Neutrophil (primary cell): ENCODE data around the gene WLS.

Source experiments
- H3K27ac ChIP-seq: fragments of 200-600 bp; sonication (generic); 2 replicates; pipeline ENCODE4 v1.5.1; 2016; ENCODE audit warnings: mild to moderate bottlenecking, moderate library complexity
- H3K27me3 ChIP-seq: fragments of 200-600 bp; sonication (generic); 2 replicates; pipeline ENCODE4 v1.6.0; 2016; ENCODE audit warnings: mild to moderate bottlenecking
- H3K36me3 ChIP-seq: fragments of 200-600 bp; sonication (generic); 2 replicates; pipeline ENCODE4 v1.5.1; 2017
- H3K4me1 ChIP-seq, 2 experiments: fragments of 200-600 bp in 1 of 2; sonication (generic) in 1 of 2; 1 replicate in 1 of 2; 2 replicates in 1 of 2; pipeline versions ENCODE4 v1.5.1 to v1.6.1; 2013 to 2016; ENCODE audit warnings: low read depth in 1 of 2, low read length in 1 of 2, mild to moderate bottlenecking in 1 of 2, moderate library complexity in 1 of 2; ENCODE audit not compliant: control insufficient read depth in 1 of 2, insufficient read depth in 1 of 2
- H3K4me3 ChIP-seq, 2 experiments: fragments of 200-600 bp in 1 of 2; sonication (generic) in 1 of 2; 1 replicate in 1 of 2; 2 replicates in 1 of 2; pipeline ENCODE4 v1.5.1; 2013 to 2016; ENCODE audit warnings: low read depth in 1 of 2, low read length in 1 of 2, mild to moderate bottlenecking in 1 of 2, moderate library complexity in 1 of 2
- H3K9me3 ChIP-seq: fragments of 200-600 bp; sonication (generic); 2 replicates; pipeline ENCODE4 v1.5.1; 2016
- TF ChIP-seq, protein P1 (sequence below): fragments of 200-600 bp; sonication (generic); IDR thresholded peaks from 2 replicates; pipeline ENCODE4 v1.5.1; 2016; ENCODE audit warnings: antibody characterized with exemption

WLS gene

GRCh38 chr1:68188644-68189340 lies 43.5 kb downstream of the WLS start:
- no peaks in the 10 kb centered on the region for H3K27me3 ChIP-seq
- H3K4me1 ChIP-seq = peaks cover 11 to 19% of the 10 kb centered on the region in 2 experiments
- H3K27ac ChIP-seq = peak overlapping the region; percentile 62
- no peak overlapping the region for H3K4me3 ChIP-seq
- TF ChIP-seq, protein P1, sequence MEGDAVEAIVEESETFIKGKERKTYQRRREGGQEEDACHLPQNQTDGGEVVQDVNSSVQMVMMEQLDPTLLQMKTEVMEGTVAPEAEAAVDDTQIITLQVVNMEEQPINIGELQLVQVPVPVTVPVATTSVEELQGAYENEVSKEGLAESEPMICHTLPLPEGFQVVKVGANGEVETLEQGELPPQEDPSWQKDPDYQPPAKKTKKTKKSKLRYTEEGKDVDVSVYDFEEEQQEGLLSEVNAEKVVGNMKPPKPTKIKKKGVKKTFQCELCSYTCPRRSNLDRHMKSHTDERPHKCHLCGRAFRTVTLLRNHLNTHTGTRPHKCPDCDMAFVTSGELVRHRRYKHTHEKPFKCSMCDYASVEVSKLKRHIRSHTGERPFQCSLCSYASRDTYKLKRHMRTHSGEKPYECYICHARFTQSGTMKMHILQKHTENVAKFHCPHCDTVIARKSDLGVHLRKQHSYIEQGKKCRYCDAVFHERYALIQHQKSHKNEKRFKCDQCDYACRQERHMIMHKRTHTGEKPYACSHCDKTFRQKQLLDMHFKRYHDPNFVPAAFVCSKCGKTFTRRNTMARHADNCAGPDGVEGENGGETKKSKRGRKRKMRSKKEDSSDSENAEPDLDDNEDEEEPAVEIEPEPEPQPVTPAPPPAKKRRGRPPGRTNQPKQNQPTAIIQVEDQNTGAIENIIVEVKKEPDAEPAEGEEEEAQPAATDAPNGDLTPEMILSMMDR = no peak
- no peaks in the 10 kb centered on the region for H3K9me3 ChIP-seq
- H3K36me3 ChIP-seq = no peaks in the 10 kb centered on the region

GRCh38 chr1:68188060-68188538 lies 44.2 kb downstream of the WLS start:
- TF ChIP-seq, protein P1 = no peak
- Histone ChIP-seq H3K4me1 (peaks cover 11 to 19% of the 10 kb centered on the region in 2 experiments), H3K27ac (peak overlapping the region; percentile 62), H3K9me3 (no peaks in the 10 kb centered on the region), H3K27me3 (no peaks in the 10 kb centered on the region), H3K4me3 (no peak overlapping the region), H3K36me3 (no peaks in the 10 kb centered on the region)

- TF ChIP-seq, protein P1 = no peak
- H3K27ac ChIP-seq = no peak overlapping the region
- H3K4me3 ChIP-seq = no peak overlapping the region
- no peaks in the 10 kb centered on the region for H3K27me3 ChIP-seq
- no peaks in the 10 kb centered on the region for H3K9me3 ChIP-seq
- peaks cover 11 to 19% of the 10 kb centered on the region in 2 experiments for H3K4me1 ChIP-seq
- no peaks in the 10 kb centered on the region for H3K36me3 ChIP-seq
Measured at GRCh38 chr1:68185743-68186142, 46.6 kb downstream of the WLS start.

- H3K4me3 ChIP-seq = no peak overlapping the region
- TF ChIP-seq, protein P1 = no peak
- no peaks in the 10 kb centered on the region for H3K36me3 ChIP-seq
- H3K27me3 ChIP-seq = no peaks in the 10 kb centered on the region
- H3K27ac ChIP-seq = no peak overlapping the region
- H3K4me1 ChIP-seq = peaks cover 8 to 16% of the 10 kb centered on the region in 2 experiments
- no peaks in the 10 kb centered on the region for H3K9me3 ChIP-seq
Measured at GRCh38 chr1:68183895-68184294, 48.4 kb downstream of the WLS start.

DNA sequence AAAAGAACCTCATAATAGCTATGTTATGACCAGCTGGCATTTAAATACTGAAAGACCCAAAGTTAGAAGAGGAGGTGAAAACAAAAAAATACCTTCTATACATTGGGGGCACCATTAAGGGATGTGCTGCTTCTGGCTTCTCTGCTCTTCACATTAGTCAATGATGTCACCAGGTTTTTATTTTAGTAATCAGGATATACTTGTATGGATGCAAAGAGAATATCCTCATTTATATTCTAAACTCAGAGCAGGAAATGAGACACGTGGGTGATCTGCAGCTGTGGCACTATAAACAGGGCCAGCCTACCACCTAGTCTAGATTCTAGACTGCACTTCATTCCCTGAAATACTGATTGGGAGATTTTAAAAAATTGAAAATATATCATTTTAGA lies 51.2 kb downstream of the WLS start:
- Histone ChIP-seq H3K4me3 (no peak overlapping the region), H3K27me3 (no peaks in the 10 kb centered on the region), H3K9me3 (no peaks in the 10 kb centered on the region), H3K36me3 (no peaks in the 10 kb centered on the region), H3K4me1 (no peaks in the 10 kb centered on the region), H3K27ac (no peak overlapping the region)
- TF ChIP-seq, protein P1 = no peak
